Activated naive CD8-positive, alpha-beta T cell (primary cell): ENCODE results near the gene TBC1D17.

Source experiments
- H3K27ac Mint-ChIP-seq: one replicate; pipeline ENCODE4 v1.8.0; 2021; ENCODE audit warnings: mixed read lengths
- H3K27me3 Mint-ChIP-seq: one replicate; pipeline ENCODE4 v1.8.0; 2021; ENCODE audit warnings: mixed read lengths
- H3K36me3 Mint-ChIP-seq: one replicate; pipeline ENCODE4 v1.8.0; 2021; ENCODE audit warnings: mixed read lengths
- H3K4me1 Mint-ChIP-seq: one replicate; pipeline ENCODE4 v1.8.0; 2021; ENCODE audit warnings: low read depth, mixed read lengths
- H3K4me3 Mint-ChIP-seq: one replicate; pipeline ENCODE4 v1.8.0; 2021; ENCODE audit warnings: mild to moderate bottlenecking, mixed read lengths
- H3K9me3 Mint-ChIP-seq: one replicate; pipeline ENCODE4 v1.8.0; 2021; ENCODE audit warnings: low read depth, mixed read lengths

Gene TBC1D17

DNA sequence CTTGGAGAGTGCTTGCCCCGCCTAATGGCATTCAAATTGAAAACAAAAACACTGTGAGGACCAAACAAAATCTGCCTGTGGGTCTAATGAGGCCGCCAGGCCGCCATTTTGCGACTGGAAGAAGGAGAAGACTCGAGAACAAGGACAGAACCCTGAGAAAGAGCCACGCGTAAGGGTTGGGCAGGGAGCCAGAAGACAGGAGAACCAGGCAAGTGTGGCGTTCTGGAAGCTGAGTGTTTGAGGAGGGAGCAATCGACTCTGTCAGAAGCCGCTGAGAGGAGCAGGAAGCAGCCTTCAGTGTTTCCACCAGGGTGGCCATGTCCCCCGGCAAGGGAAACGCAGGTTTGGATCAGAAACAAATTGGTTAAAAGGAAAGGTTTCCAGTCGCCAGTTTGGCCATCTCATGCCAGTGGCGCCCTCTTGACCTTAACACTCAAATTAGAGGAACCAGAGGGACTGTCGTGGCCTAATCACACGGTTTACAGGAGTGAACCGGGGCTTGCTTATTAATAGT, 36.7 kb upstream of the TBC1D17 start:
- no peaks in the 10 kb centered on the region for H3K4me1 Mint-ChIP-seq
- H3K27me3 Mint-ChIP-seq = no peaks in the 10 kb centered on the region
- peaks cover 8% of the 10 kb centered on the region for H3K36me3 Mint-ChIP-seq
- no peak overlapping the region for H3K4me3 Mint-ChIP-seq
- no peak overlapping the region for H3K27ac Mint-ChIP-seq
- no peaks in the 10 kb centered on the region for H3K9me3 Mint-ChIP-seq

DNA sequence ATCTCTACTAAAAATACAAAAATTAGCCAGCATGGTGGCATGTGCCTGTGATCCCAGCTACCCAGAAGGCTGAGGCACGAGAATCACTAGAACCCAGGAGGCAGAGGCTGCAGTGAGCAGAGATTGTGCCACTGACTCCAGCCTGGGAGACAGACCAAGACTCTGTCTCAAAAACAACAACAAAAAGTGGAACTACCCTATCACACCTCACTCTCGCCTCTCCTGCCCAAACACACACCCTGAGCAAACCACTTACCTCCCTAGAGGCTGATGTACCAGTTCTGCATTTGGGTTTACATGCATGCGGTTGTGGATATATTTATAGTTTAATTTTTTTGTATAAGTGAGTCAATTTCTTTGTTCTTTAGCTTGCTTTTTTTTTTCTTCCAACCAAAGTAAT, 34.2 kb upstream of the TBC1D17 start:
- no peak overlapping the region for H3K27ac Mint-ChIP-seq
- H3K4me1 Mint-ChIP-seq = peaks cover 4% of the 10 kb centered on the region
- no peaks in the 10 kb centered on the region for H3K27me3 Mint-ChIP-seq
- no peak overlapping the region for H3K4me3 Mint-ChIP-seq
- peaks cover 7% of the 10 kb centered on the region for H3K36me3 Mint-ChIP-seq
- H3K9me3 Mint-ChIP-seq = no peaks in the 10 kb centered on the region

DNA sequence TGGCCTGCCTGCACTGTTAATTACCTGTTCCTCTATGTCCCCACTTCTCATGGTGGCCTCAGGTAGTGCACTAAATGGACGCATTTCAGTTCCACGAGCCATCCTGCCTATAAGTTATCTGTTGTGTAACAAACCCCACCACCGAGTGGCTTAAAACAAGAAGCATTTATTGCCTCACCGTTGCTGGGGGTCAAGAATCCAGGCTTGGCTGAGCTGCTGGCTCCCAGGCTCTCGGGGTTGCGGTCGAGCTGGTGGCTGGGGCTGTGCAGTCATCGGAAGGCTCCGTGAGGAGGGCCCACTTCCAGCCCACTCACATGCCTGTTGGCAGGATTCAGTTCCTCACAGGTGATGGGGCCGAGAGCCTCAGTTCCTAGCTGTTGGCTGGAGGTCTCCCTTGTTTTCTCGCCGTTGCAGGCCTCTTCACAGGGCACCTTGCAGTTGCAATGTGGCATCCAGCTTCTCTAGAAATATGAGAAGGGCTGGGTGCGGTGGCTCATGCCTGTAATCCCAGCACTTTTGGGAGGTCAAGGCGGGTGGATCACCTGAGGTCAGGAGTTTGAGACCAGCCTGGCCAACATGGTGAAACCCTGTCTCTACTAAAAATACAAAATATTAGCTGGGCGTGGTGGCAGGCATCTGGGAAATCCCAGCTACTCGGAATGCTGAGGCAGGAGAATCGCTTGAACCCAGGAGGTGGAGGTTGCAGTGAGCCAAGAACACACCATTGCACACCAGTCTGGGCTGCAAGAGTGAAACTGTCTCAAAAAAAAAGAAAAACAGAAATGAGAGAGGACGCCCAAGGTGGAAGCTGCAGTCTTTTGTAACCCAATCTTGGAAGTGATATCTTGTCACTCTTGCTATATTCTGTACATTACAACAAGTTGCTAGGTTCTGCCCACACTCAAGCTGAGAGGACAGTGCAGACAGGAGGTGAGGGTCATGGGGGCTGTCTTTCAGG, 33.1 kb upstream of the TBC1D17 start:
- no peak overlapping the region for H3K4me3 Mint-ChIP-seq
- peaks cover 14% of the 10 kb centered on the region for H3K4me1 Mint-ChIP-seq
- H3K9me3 Mint-ChIP-seq = peaks cover 3% of the 10 kb centered on the region
- H3K36me3 Mint-ChIP-seq = peaks cover 2% of the 10 kb centered on the region
- no peaks in the 10 kb centered on the region for H3K27me3 Mint-ChIP-seq
- H3K27ac Mint-ChIP-seq = no peak overlapping the region

DNA sequence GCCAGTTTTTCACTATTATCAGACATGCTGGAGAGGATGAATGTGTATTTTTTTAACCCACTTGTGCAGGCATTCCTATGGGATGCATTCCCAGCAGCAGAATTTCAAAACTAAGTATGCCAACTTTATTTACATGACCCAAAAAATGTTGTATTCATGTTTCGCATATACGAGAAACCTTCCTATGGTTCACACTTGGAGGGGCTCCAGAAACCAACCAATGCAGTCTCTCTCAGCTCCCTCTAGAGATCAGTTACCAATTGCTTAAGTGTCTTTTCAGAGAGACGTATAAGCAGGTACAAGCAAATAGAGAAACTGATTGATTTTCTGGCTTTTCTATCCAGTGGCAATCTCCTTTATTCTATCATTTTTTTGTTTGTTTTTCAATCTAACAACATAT, 32.1 kb upstream of the TBC1D17 start:
- Mint-ChIP-seq H3K36me3 (no peaks in the 10 kb centered on the region), H3K4me3 (no peak overlapping the region), H3K4me1 (peaks cover 21% of the 10 kb centered on the region), H3K9me3 (peaks cover 6% of the 10 kb centered on the region), H3K27ac (no peak overlapping the region), H3K27me3 (no peaks in the 10 kb centered on the region)

DNA sequence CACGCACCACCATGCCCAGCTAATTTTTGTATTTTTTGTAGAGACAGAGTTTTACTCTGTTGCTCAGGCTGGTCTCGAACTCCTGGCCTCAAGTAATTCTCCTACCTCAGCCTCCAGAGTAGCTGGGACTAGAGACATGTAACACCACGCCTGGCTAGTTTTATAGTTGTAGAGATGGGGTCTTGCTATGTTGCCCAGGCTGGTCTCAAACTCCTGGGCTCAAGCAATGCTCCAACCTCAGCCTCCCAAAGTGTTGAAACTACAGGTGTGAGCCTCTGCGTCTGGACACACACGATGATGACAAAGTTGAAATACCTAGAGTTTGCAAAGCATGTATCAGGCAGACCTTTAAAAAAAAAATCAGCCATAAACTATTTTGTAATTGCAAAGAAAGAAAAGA, 31.1 kb upstream of the TBC1D17 start:
- peaks cover 6% of the 10 kb centered on the region for H3K9me3 Mint-ChIP-seq
- H3K27ac Mint-ChIP-seq = no peak overlapping the region
- no peaks in the 10 kb centered on the region for H3K27me3 Mint-ChIP-seq
- H3K4me3 Mint-ChIP-seq = no peak overlapping the region
- peaks cover 21% of the 10 kb centered on the region for H3K4me1 Mint-ChIP-seq
- no peaks in the 10 kb centered on the region for H3K36me3 Mint-ChIP-seq

DNA sequence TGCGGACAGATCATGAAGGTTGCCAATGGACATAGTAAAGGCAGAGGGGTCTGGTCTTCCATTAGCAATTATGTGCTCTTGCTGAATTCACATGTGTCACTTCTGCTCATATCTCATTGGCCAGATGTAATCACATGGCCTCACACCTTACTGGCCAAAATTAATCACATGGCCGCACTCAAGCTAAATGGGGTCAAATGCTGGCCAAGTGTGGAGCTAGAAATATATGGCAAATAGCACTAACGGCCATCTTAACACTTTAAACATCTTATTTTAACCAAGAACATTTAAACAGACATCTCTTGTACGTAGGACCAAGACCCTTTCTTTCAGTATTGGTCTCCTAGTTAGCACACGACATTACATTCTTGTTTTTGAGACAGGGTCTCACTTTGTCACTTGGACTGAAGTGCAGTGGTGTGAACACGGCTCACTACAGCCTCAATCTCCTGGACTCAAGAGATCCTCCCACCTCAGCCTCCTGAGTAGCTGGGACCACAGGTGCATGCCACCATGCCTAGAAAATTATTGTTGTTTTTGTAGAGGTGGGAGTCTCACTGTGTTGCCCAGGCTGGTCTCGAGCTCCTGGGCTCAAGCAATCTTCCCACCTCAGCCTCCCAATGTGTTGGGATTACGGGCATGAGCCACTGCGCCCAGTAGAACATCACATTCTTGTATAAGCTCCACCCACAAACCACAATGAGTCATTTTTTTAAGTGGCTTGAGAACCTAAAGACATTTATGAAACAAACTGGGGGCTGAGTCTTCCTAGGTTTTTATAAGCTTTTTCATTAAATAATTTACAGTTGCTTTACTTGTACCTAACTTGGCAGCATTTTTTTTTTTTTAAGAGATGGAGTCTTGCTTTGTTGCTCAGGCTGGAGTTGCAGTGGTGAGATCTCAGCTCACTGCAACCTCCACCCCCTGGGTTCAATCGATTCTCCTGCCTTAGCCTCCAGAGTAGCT, 29.5 kb upstream of the TBC1D17 start:
- H3K4me3 Mint-ChIP-seq = peak overlapping the region; percentile 38

DNA sequence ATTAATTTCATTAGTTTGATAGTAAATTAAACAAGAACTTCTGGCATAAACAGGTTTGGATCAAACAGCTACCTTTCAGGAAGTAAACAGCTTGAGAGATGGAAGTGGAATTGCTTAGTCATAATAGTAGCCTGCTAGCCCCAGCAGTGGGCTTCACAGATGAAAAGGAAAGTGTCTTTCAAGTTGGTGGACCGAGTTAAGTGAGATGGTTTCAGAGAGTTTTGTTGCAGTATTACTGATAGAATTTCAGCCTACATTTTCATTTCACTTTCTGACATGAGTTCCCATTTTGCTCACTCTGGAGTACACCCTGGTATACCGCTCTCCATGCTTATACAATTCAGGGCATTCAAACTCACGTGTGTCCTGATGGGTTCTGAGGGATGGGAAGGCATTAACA, 28.6 kb upstream of the TBC1D17 start:
- H3K36me3 Mint-ChIP-seq = no peaks in the 10 kb centered on the region
- H3K27ac Mint-ChIP-seq = peak overlapping the region; percentile 24
- H3K9me3 Mint-ChIP-seq = peaks cover 6% of the 10 kb centered on the region
- no peaks in the 10 kb centered on the region for H3K27me3 Mint-ChIP-seq
- peak overlapping the region; percentile 57 for H3K4me3 Mint-ChIP-seq
- peaks cover 35% of the 10 kb centered on the region for H3K4me1 Mint-ChIP-seq

More for the DNA sequence above, 29.5 kb upstream of the TBC1D17 start:
- no peak overlapping the region for H3K27ac Mint-ChIP-seq
- H3K4me1 Mint-ChIP-seq = peaks cover 31% of the 10 kb centered on the region
- no peaks in the 10 kb centered on the region for H3K36me3 Mint-ChIP-seq
- no peaks in the 10 kb centered on the region for H3K27me3 Mint-ChIP-seq
- H3K9me3 Mint-ChIP-seq = peaks cover 6% of the 10 kb centered on the region

DNA sequence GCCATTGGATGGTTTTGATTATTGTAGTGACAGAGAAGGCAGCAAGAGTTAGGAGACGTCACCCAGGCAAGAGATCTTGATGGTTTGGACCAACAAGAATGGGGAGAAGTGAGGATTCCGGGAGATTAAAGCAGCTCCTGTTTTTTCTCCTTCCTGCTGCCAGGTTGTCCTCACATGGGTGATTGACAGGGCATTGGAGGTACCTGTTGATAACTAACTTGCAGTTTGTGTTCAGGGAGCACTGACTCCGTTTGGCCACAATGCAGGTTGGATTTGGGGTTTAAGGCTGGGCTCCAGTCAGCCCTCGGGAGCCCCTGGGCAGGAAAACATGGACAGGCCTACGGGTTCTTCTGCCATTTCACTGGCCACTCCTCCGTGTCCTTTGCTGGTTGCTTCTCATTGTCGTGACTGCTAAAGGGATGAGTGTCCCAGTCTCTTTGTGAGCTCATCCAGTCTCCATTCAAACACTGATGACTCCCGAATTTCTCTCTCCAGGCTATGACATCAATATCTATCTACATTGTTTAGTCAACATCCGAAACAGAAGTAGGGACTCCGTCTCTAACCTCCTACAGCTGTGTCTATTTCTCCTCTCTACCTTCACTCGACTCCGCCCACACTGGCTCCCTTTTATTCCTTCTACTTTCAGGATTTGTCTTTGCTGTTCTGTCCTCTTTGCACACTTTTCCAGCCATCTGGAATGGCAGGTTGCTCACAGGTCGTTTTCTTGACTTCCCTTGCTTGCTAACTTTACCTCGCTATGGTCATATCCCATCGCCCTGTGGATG, 27.9 kb upstream of the TBC1D17 start:
- H3K4me1 Mint-ChIP-seq = peaks cover 35% of the 10 kb centered on the region
- H3K9me3 Mint-ChIP-seq = peaks cover 6% of the 10 kb centered on the region
- peak overlapping the region; percentile 24 for H3K27ac Mint-ChIP-seq
- H3K36me3 Mint-ChIP-seq = no peaks in the 10 kb centered on the region
- H3K4me3 Mint-ChIP-seq = peak overlapping the region; percentile 89
- no peaks in the 10 kb centered on the region for H3K27me3 Mint-ChIP-seq

DNA sequence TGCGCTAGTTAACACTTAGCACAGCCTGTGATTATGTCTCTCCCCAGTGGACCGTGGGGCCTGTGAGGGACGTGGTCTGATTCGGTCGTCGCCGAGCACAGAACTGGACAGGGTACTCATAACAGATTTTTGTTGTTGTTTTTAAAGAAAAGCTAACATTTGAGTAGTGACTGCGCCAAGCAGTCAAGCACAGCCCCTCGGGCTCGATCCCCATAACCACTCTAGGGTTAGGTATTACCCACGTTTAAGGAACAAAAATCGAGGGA, 27.3 kb upstream of the TBC1D17 start:
- Mint-ChIP-seq H3K27ac (no peak overlapping the region), H3K9me3 (peaks cover 6% of the 10 kb centered on the region), H3K36me3 (no peaks in the 10 kb centered on the region), H3K4me3 (peak overlapping the region; percentile 89), H3K27me3 (no peaks in the 10 kb centered on the region), H3K4me1 (peaks cover 35% of the 10 kb centered on the region)

DNA sequence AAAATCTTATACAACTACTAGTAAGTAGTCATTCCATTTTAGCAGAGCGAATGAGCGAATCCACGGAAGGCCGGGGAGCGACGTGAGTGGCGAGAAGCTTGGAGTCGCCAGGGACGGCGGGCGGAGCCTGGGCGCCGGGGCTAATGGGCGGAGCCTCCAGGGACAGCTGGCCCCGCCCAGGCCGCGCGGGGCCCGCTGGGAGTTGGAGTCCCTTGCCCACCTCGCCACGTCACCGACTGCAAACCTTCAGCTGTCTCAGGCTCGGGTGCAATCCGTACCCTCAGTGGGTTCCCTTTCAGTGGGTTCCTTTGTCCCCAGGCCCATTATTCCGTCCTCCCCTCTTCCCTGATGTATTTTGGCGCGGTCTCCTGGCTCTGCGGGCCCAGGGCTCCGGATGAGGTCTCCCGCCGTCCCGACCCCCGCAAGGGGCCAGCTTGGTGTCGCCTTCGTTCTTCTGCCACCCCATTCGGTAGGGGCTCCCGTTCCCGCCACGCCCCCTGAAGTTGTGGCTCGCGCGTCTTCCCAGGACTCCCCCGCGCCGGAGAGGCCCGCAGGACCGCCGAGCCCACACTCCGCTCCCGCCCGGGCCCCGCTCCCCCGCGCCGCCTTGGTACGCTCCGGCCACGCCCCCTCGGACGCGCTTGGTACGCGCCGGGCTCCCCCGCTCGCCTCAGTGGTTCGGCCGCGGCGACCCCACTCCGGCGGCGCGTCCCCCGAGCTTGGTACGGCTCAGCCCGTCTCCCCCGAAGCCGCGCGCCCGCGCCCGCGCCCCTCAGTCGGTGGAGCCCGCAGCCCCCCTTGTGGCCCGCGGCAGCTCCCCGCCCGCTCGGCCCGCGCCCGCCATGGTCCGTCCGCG, 26.8 kb upstream of the TBC1D17 start, which contains the start of gene PTOV1:
TSS of gene PTOV1 (plus strand) at position 673 of the 856 bp plus-strand sequence.
- Mint-ChIP-seq H3K36me3 (no peaks in the 10 kb centered on the region), H3K9me3 (peaks cover 6% of the 10 kb centered on the region), H3K4me1 (peaks cover 35% of the 10 kb centered on the region), H3K4me3 (peak within 1 kb of the TSS; percentile 89), H3K27me3 (no peaks in the 10 kb centered on the region), H3K27ac (peak within 1 kb of the TSS; percentile 92)

DNA sequence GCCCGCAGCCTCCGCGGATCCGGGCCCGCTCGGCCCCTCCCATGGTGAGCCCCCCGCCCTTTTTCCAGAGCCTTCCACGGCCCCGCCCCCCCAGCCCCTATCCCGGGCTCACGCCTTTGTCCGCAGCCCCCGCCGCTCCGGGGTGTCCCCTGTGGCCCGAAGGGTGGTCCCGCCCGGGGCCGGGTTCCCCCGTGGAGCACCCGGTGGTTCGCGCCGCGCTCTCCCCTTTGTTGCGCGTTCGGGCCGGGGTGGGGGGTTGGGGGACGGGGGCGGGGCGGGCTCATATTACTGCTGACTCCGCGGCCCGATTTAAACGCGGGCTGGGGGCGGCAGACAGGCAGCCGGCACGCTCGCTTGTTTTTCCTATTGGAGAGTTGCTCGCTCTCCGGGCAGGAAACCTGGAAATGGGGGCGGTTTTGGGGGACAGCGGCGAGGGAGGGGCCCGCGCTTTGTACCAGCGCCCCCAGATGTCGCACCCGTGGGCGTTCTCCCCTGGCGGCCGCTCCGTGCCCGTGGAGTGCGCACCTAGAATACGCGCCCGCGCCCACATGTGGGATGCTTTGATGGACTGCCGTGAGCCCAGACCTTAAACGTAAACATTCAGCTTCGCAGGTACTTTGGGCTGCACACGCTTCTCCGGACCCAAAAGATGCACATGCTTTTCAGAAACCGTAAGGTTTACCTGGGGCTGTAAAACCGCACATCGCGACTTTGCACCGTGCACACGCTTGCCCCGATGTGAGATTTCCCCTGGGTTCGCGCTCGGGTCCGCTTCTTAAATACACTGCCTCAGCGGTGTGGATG, 25.8 kb upstream of the TBC1D17 start:
- peak overlapping the region; percentile 81 for H3K27ac Mint-ChIP-seq
- no peaks in the 10 kb centered on the region for H3K36me3 Mint-ChIP-seq
- peaks cover 35% of the 10 kb centered on the region for H3K4me1 Mint-ChIP-seq
- H3K9me3 Mint-ChIP-seq = peaks cover 6% of the 10 kb centered on the region
- peak overlapping the region; percentile 89 for H3K4me3 Mint-ChIP-seq
- H3K27me3 Mint-ChIP-seq = no peaks in the 10 kb centered on the region

DNA sequence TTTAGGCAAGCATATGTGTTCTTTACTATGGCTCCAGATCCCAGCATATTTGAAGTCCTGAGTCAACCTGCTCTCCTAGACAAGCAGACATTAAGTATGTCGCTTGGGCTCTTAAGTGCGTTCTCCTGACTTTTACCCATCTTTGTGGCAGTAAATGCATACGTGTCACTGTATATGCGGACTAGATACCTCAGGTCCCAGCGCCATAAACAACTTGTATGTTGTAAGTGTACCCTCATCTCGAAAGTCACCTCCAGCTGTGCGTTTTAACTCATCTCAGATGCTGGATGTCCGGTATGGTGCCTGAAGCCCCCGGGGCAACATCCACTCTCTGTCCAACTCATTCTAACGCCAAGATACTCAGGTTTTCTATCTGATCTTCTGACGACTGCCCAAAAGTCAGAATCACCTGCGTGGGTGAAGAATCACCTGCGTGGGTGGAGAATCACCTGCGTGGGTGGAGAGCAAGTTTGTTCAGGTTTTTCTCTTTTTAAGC, 24.8 kb upstream of the TBC1D17 start:
- Mint-ChIP-seq H3K27ac (peak overlapping the region; percentile 81), H3K4me3 (peak overlapping the region; percentile 89), H3K4me1 (peaks cover 35% of the 10 kb centered on the region), H3K36me3 (no peaks in the 10 kb centered on the region), H3K9me3 (peaks cover 6% of the 10 kb centered on the region), H3K27me3 (no peaks in the 10 kb centered on the region)

DNA sequence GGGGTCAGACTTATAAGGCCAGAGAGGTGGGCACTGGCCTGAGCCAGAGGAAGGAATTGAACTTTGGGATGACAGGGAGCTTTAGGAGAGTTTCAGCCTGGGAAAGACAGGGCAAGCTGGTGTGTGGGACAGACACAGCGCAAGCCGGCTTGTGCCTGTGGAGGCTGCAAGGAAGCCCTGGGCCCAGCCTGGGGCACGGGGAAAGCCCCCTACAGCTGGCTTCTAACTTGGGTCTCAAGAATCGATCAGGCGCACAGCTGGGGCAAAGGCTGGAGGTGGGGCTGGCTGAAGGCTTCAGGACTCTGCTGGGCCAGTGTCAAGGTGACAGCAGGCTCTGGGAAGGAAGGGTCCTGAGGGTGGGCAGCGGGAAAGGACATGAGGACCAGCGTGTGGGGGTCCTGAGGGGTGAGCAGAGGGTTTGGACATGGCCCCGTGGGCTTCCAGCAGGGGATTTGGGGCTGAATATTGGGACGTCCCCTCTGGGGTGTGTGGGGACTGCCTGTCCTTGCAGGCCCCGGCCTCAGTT, 23.6 kb upstream of the TBC1D17 start:
- Mint-ChIP-seq H3K27me3 (no peaks in the 10 kb centered on the region), H3K9me3 (peaks cover 6% of the 10 kb centered on the region), H3K27ac (peak overlapping the region; percentile 50), H3K4me3 (no peak overlapping the region), H3K4me1 (peaks cover 25% of the 10 kb centered on the region), H3K36me3 (no peaks in the 10 kb centered on the region)
